HepG2 (cell line): ENCODE results near the gene MT1M. TPM values are rescaled to one million over a fixed set of nuclear protein-coding genes. Genes with fewer than 3 reads are reported as not detected.
A peak's percentile ranks its signal among the peaks of the same experiment; 100 is the strongest.

ENCODE experiments used
- ATM ChIP-seq: fragments of 450-650 bp; IDR thresholded peaks from 2 replicates; pipeline ENCODE4 v1.7.1; 2017; ENCODE audit warnings: mild to moderate bottlenecking, borderline replicate concordance
- ESRRA ChIP-seq: sonication (generic); formaldehyde crosslinking; IDR thresholded peaks from 2 replicates; pipeline ENCODE4 v1.5.1; 2020; ENCODE audit warnings: mild to moderate bottlenecking, low read depth, missing genetic modification reagents
- HNF4G ChIP-seq, 2 experiments: sonication (generic) in 1 of 2; formaldehyde crosslinking in 1 of 2; IDR thresholded peaks; 2 replicates each; pipeline versions ENCODE4 v1.4.0 to v1.6.1; 2011 to 2020; ENCODE audit warnings: borderline replicate concordance in 2 of 2, low read depth in 2 of 2, mild to moderate bottlenecking in 2 of 2, low read length in 1 of 2, missing genetic modification reagents in 1 of 2, moderate library complexity in 1 of 2
- KAT7 ChIP-seq: IDR thresholded peaks from 2 replicates; pipeline ENCODE4 v1.6.1; 2018; ENCODE audit warnings: borderline replicate concordance, missing compliant biosample characterization
- KAT8 ChIP-seq: IDR thresholded peaks from 2 replicates; pipeline ENCODE4 v1.6.1; 2016; ENCODE audit warnings: missing genetic modification reagents, missing compliant biosample characterization
- MATR3 ChIP-seq: sonication (generic); formaldehyde crosslinking; IDR thresholded peaks from 2 replicates; pipeline ENCODE4 v1.4.0; 2020; ENCODE audit warnings: missing genetic modification reagents
- NFE2L1 ChIP-seq: sonication (generic); formaldehyde crosslinking; IDR thresholded peaks from 2 replicates; pipeline ENCODE4 v1.4.0; 2020; ENCODE audit warnings: missing genetic modification reagents, mild to moderate bottlenecking, borderline replicate concordance
- TAF1 ChIP-seq: sonication (generic); formaldehyde crosslinking; IDR thresholded peaks from 2 replicates; pipeline ENCODE4 v1.4.0; 2020; ENCODE audit warnings: missing genetic modification reagents
- ZNF44 ChIP-seq: sonication (generic); formaldehyde crosslinking; IDR thresholded peaks from 2 replicates; pipeline ENCODE4 v1.5.1; 2020; ENCODE audit warnings: mild to moderate bottlenecking, missing genetic modification reagents
- ZNF577 ChIP-seq: sonication (generic); formaldehyde crosslinking; IDR thresholded peaks from 2 replicates; pipeline ENCODE4 v1.4.0; 2020; ENCODE audit warnings: mild to moderate bottlenecking, low read depth, missing genetic modification reagents, borderline replicate concordance
- polyA plus RNA-seq, 8 experiments: library from polyadenylated mRNA; depleted of rRNA in 3 of 8; stranded (reverse) in 7 of 8; unstranded in 1 of 8; fragments of >200 nt; fragmentation: Illumina TruSeq in 4 of 8; extraction: Trizol in 4 of 8; gene quantifications; 2 replicates each; pipeline versions ENCODE4 v1.2.1 to v1.2.3, GENCODE V29; 2011 to 2016; ENCODE audit warnings: low read depth in 4 of 8, missing spikeins in 1 of 8, mixed read lengths in 1 of 8; ENCODE audit not compliant: insufficient read depth in 1 of 8
- total RNA-seq, 5 experiments: library from RNA; depleted of rRNA; stranded (reverse); fragments of >200 nt; fragmentation: Illumina TruSeq; extraction: Trizol; gene quantifications; 2 replicates each; pipeline ENCODE4 v1.2.3, GENCODE V29; 2016; ENCODE audit warnings: low read depth in 1 of 5
- TF ChIP-seq, protein P1 (sequence below): sonication (generic); formaldehyde crosslinking; conservative IDR thresholded peaks from 2 replicates; pipeline ENCODE4 v1.8.1; 2023; ENCODE audit warnings: missing genetic modification reagents
- TF ChIP-seq, protein P2 (sequence below): sonication (generic); formaldehyde crosslinking; IDR thresholded peaks from 2 replicates; pipeline ENCODE4 v1.5.1; 2020; ENCODE audit warnings: mild to moderate bottlenecking, missing genetic modification reagents, borderline replicate concordance
- TF ChIP-seq, protein P3 (sequence below): sonication (generic); formaldehyde crosslinking; IDR thresholded peaks from 2 replicates; pipeline ENCODE4 v1.5.0; 2020; ENCODE audit warnings: mild to moderate bottlenecking, missing genetic modification reagents, borderline replicate concordance
- TF ChIP-seq, protein P4 (sequence below): sonication (generic); formaldehyde crosslinking; IDR thresholded peaks from 2 replicates; pipeline ENCODE4 v1.5.1; 2020; ENCODE audit warnings: mild to moderate bottlenecking, missing genetic modification reagents

The MT1M gene
- total and polyA plus RNA-seq, 2 of the 13 experiments (the other 11 are each of a cell fraction or from before 2014, with no cell fraction given): 4.6 TPM; not detected in 1

DNA sequence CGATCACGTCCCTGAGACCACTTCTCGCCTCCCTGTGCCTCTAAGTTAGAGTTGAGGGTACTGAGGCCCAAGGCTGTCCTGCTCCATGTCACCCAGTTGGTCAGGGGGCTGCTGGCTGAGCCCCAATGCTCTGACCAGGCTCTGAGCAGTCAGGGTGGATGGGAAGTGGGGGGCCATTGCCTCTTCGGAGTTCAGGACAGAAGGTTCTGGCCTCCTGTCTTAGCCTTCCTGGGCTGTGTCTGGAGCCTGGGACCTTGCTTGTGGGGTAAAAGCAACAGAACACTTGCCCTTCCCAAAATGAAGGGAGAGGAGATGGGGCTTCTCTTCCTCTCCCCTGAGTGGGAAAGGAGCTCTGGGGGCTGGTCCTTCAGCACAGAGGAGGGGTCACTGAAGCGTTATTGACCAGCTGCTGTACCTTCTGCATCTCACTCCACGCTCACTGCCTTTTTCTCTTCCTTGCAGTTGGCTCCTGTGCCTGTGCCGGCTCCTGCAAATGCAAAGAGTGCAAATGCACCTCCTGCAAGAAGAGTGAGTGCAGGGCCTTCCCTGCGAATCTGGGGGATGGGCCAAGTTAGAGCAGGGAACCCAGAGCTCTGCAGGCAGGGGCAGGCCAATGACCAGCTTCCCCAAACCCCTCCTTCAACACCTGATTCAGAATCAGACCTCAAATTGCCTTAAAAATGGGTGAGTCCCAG lies 50.4 kb downstream of the MT1M start (continued):
- TF ChIP-seq, protein P1, sequence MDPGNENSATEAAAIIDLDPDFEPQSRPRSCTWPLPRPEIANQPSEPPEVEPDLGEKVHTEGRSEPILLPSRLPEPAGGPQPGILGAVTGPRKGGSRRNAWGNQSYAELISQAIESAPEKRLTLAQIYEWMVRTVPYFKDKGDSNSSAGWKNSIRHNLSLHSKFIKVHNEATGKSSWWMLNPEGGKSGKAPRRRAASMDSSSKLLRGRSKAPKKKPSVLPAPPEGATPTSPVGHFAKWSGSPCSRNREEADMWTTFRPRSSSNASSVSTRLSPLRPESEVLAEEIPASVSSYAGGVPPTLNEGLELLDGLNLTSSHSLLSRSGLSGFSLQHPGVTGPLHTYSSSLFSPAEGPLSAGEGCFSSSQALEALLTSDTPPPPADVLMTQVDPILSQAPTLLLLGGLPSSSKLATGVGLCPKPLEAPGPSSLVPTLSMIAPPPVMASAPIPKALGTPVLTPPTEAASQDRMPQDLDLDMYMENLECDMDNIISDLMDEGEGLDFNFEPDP (CRISPR knock-in tag): no peak
- no peak for TF ChIP-seq TAF1 (CRISPR knock-in tag)
- TF ChIP-seq ZNF44 (CRISPR knock-in tag): no peak
- TF ChIP-seq, protein P2, sequence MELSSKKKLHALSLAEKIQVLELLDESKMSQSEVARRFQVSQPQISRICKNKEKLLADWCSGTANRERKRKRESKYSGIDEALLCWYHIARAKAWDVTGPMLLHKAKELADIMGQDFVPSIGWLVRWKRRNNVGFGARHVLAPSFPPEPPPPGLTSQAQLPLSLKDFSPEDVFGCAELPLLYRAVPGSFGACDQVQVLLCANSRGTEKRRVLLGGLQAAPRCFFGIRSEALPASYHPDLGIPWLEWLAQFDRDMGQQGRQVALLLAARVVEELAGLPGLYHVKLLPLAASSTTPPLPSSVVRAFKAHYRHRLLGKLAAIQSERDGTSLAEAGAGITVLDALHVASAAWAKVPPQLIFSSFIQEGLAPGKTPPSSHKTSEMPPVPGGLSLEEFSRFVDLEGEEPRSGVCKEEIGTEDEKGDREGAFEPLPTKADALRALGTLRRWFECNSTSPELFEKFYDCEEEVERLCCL (CRISPR knock-in tag): no peak
- TF ChIP-seq NFE2L1 (CRISPR knock-in tag): peak; percentile 6; the same call in 1 of the 2 replicates
- no peak for TF ChIP-seq KAT8
- 0 out of 2 replicates have a peak, but pooled peaks have one; percentile 6 for TF ChIP-seq ESRRA
- TF ChIP-seq HNF4G (IDR thresholded peaks at IDR 0.05; ENCODE audit: borderline replicate concordance, low read depth, low read length): no peak
- TF ChIP-seq HNF4G (CRISPR knock-in tag; IDR thresholded peaks at IDR 0.05; ENCODE audit: borderline replicate concordance, low read depth): 0 out of 2 replicates have a peak, but pooled peaks have one; percentile 14
- no peak for TF ChIP-seq ZNF577 (CRISPR knock-in tag)
- TF ChIP-seq ATM: no peak
- no peak for TF ChIP-seq MATR3 (CRISPR knock-in tag)
- TF ChIP-seq, protein P3, sequence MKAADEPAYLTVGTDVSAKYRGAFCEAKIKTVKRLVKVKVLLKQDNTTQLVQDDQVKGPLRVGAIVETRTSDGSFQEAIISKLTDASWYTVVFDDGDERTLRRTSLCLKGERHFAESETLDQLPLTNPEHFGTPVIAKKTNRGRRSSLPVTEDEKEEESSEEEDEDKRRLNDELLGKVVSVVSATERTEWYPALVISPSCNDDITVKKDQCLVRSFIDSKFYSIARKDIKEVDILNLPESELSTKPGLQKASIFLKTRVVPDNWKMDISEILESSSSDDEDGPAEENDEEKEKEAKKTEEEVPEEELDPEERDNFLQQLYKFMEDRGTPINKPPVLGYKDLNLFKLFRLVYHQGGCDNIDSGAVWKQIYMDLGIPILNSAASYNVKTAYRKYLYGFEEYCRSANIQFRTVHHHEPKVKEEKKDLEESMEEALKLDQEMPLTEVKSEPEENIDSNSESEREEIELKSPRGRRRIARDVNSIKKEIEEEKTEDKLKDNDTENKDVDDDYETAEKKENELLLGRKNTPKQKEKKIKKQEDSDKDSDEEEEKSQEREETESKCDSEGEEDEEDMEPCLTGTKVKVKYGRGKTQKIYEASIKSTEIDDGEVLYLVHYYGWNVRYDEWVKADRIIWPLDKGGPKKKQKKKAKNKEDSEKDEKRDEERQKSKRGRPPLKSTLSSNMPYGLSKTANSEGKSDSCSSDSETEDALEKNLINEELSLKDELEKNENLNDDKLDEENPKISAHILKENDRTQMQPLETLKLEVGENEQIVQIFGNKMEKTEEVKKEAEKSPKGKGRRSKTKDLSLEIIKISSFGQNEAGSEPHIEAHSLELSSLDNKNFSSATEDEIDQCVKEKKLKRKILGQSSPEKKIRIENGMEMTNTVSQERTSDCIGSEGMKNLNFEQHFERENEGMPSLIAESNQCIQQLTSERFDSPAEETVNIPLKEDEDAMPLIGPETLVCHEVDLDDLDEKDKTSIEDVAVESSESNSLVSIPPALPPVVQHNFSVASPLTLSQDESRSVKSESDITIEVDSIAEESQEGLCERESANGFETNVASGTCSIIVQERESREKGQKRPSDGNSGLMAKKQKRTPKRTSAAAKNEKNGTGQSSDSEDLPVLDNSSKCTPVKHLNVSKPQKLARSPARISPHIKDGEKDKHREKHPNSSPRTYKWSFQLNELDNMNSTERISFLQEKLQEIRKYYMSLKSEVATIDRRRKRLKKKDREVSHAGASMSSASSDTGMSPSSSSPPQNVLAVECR (CRISPR knock-in tag): 0 out of 2 replicates have a peak, but pooled peaks have one; percentile 32
- TF ChIP-seq, protein P4, sequence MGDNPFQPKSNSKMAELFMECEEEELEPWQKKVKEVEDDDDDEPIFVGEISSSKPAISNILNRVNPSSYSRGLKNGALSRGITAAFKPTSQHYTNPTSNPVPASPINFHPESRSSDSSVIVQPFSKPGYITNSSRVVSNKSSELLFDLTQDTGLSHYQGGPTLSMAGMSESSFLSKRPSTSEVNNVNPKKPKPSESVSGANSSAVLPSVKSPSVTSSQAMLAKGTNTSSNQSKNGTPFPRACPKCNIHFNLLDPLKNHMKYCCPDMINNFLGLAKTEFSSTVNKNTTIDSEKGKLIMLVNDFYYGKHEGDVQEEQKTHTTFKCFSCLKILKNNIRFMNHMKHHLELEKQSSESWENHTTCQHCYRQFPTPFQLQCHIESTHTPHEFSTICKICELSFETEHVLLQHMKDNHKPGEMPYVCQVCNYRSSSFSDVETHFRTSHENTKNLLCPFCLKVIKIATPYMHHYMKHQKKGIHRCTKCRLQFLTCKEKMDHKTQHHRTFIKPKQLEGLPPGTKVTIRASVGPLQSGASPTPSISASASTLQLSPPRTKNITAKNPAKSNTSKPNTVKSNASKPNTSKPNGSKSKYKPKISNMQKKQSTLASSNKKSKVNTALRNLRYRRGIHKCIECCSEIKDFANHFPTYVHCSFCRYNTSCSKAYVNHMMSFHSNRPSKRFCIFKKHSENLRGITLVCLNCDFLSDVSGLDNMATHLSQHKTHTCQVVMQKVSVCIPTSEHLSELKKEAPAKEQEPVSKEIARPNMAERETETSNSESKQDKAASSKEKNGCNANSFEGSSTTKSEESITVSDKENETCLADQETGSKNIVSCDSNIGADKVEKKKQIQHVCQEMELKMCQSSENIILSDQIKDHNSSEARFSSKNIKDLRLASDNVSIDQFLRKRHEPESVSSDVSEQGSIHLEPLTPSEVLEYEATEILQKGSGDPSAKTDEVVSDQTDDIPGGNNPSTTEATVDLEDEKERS (CRISPR knock-in tag): no peak
- no peak for TF ChIP-seq KAT7 (CRISPR knock-in tag)
